Caco-2 (cell line): ENCODE data around the gene KCNN1. TPM values are rescaled to one million over a fixed set of nuclear protein-coding genes. Genes with fewer than 3 reads are reported as not detected.
"Not testable (repeated sequence)": the region's sequence is repeated elsewhere in the genome, so short reads cannot be mapped to it uniquely, and the experiment has no call there.

Source experiments
- Bru-seq: library from RNA; stranded (reverse); fragments of 400-500 nt; gene quantifications from one replicate; lab custom pipeline; 2021; lab: Mats Ljungman, UMichigan
- BruChase-seq, 2 experiments: library from RNA; stranded (reverse); fragments of 400-500 nt; gene quantifications; one replicate each; lab custom pipeline; 2021; lab: Mats Ljungman, UMichigan
- BruUV-seq: library from RNA; stranded (reverse); fragments of 400-500 nt; replicated peaks from 2 replicates; lab custom pipeline; 2021; lab: Mats Ljungman, UMichigan
- CTCF ChIA-PET: fragments of 300-600 bp; sonication (Branson Sonifier 250); formaldehyde crosslinking; loops from one replicate; lab custom pipeline; 2022; ENCODE audit warnings: antibody characterized with exemption; lab: Charles Lee
- POLR2A ChIA-PET: fragments of 300-600 bp; sonication (Branson Sonifier 250); formaldehyde crosslinking; loops from one replicate; lab custom pipeline; 2022; ENCODE audit warnings: antibody characterized with exemption; lab: Charles Lee
- DNase-seq, 2 experiments: peaks; one replicate each; pipeline versions ENCODE4 v3.0.0 to v3.0.0-alpha.2; 2020 to 2022
- H3K27me3 ChIP-seq: replicated peaks from 2 replicates; pipeline ENCODE4 v1.6.0; 2011; ENCODE audit warnings: low read length; ENCODE audit not compliant: control insufficient read depth, insufficient read depth
- H3K36me3 ChIP-seq: 2 replicates; pipeline ENCODE4 v1.5.1; 2011; ENCODE audit warnings: low read length; ENCODE audit not compliant: control insufficient read depth, insufficient read depth
- H3K4me1 ChIP-seq: fragments of 250-450 bp; sonication (Bioruptor Pico); 2 replicates; pipeline ENCODE4 v1.5.1; 2020; ENCODE audit warnings: mild to moderate bottlenecking
- H3K4me3 ChIP-seq: 2 replicates; pipeline ENCODE4 v1.5.1; 2011; ENCODE audit warnings: low read depth, mild to moderate bottlenecking, control low read depth, low read length
- H3K9me3 ChIP-seq: fragments of 250-450 bp; sonication (Bioruptor Pico); 2 replicates; pipeline ENCODE4 v1.5.1; 2020; ENCODE audit warnings: mild to moderate bottlenecking, moderate library complexity
- H3K27ac Mint-ChIP-seq: one replicate; pipeline ENCODE4 v1.8.0; 2022; ENCODE audit warnings: mixed read lengths; ENCODE audit not compliant: unreplicated experiment
- H3K27me3 Mint-ChIP-seq: one replicate; pipeline ENCODE4 v1.8.0; 2022; ENCODE audit warnings: mixed read lengths; ENCODE audit not compliant: insufficient read depth, unreplicated experiment
- H3K36me3 Mint-ChIP-seq: one replicate; pipeline ENCODE4 v1.8.0; 2022; ENCODE audit warnings: mild to moderate bottlenecking, mixed read lengths; ENCODE audit not compliant: insufficient read depth, unreplicated experiment
- H3K4me1 Mint-ChIP-seq: one replicate; pipeline ENCODE4 v1.8.0; 2022; ENCODE audit warnings: low read depth, mixed read lengths; ENCODE audit not compliant: unreplicated experiment
- H3K4me3 Mint-ChIP-seq: one replicate; pipeline ENCODE4 v1.8.0; 2022; ENCODE audit warnings: mild to moderate bottlenecking, moderate library complexity, mixed read lengths; ENCODE audit not compliant: unreplicated experiment
- H3K9me3 Mint-ChIP-seq: one replicate; pipeline ENCODE4 v1.8.0; 2022; ENCODE audit warnings: mixed read lengths; ENCODE audit not compliant: unreplicated experiment
- CTCF ChIP-seq, 2 experiments: fragments of 200-600 bp in 1 of 2; IDR thresholded peaks; 1 replicate in 1 of 2; 2 replicates in 1 of 2; pipeline versions ENCODE4 v1.5.1 to v1.8.0; 2011 to 2022; ENCODE audit warnings: antibody characterized with exemption in 1 of 2, control low read depth in 1 of 2, inconsistent platforms in 1 of 2, low read depth in 1 of 2, low read length in 1 of 2, mild to moderate bottlenecking in 1 of 2, moderate library complexity in 1 of 2; ENCODE audit not compliant: insufficient read depth in 1 of 2, severe bottlenecking in 1 of 2, unreplicated experiment in 1 of 2
- intact Hi-C: fragments of 100-400 bp; cut with micrococcal nuclease; formaldehyde crosslinking; loops from one replicate; pipeline ENCODE4 v1.10.0; 2022; ENCODE audit not compliant: unreplicated experiment
- long read RNA-seq: library from polyadenylated mRNA; stranded (forward); transcript quantifications from one replicate; pipeline ENCODE4 v2.0.0, GENCODE V29; 2022
- total RNA-seq: library from RNA; stranded (reverse); gene quantifications from 2 replicates; pipeline ENCODE4 v1.2.3, GENCODE V29; 2022

The KCNN1 gene
- total RNA-seq (not detected in 2 replicates), Bru-seq, nascent RNA (percentile 3 among the genes with signal in this experiment), BruChase-seq, experiment 1, labeled RNA remaining after a 2-hour chase (percentile 7 among the genes with signal in this experiment), BruChase-seq, experiment 2, labeled RNA remaining after a 6-hour chase (percentile 7 among the genes with signal in this experiment)
- long read RNA-seq, result 0 reads

GRCh38 chr19:17966550-17967256 lies at the start of gene KCNN1:
TSS of gene KCNN1 (plus strand) at chr19:17967107. CDS start at chr19:17973889, 6,782 bp downstream.
- Histone ChIP-seq H3K27me3 (no peaks in the 10 kb centered on the region), H3K9me3 (no peaks in the 10 kb centered on the region), H3K4me3 (no peak within 1 kb of the TSS), H3K36me3 (no peaks in the 10 kb centered on the region), H3K4me1 (peaks cover 8% of the 10 kb centered on the region; the same call in 1 of the 2 replicates)
- no peak for TF ChIP-seq CTCF (IDR thresholded peaks at IDR 0.05; ENCODE audit: insufficient read depth in 1 of 2, low read depth in 1 of 2, low read length in 1 of 2, severe bottlenecking in 1 of 2, unreplicated experiment in 1 of 2)
- Mint-ChIP-seq H3K9me3 (no peaks in the 10 kb centered on the region), H3K27me3 (no peaks in the 10 kb centered on the region), H3K4me3 (no peak within 1 kb of the TSS), H3K4me1 (no peaks in the 10 kb centered on the region), H3K36me3 (no peaks in the 10 kb centered on the region), H3K27ac (no peak within 1 kb of the TSS)
- CTCF ChIA-PET, result interaction anchor here (0.7 to 1.4 kb wide), 3 partner anchors 29 to 166 kb away, joined by 3 read pairs; no protein-coding TSS in a partner anchor
- DNase-seq, result no peak
- intact Hi-C loops, result no loop called here
- POLR2A ChIA-PET, result no interaction called here
- no TSS peak for BruUV-seq

- H3K4me1 Mint-ChIP-seq, H3K9me3 Mint-ChIP-seq, H3K9me3 ChIP-seq, BruUV-seq, H3K4me3 Mint-ChIP-seq, POLR2A ChIA-PET, H3K27me3 Mint-ChIP-seq, H3K36me3 ChIP-seq, H3K36me3 Mint-ChIP-seq, H3K27ac Mint-ChIP-seq, CTCF ChIA-PET, H3K4me3 ChIP-seq, intact Hi-C loops, DNase-seq, H3K27me3 ChIP-seq: not testable (repeated sequence)
- H3K4me1 ChIP-seq, result peaks cover 18% of the 10 kb centered on the region
Measured at GRCh38 chr19:17918151-17918550, 48.8 kb upstream of the KCNN1 start.

- H3K4me3 ChIP-seq, H3K27ac Mint-ChIP-seq, BruUV-seq, H3K4me1 Mint-ChIP-seq, H3K4me3 Mint-ChIP-seq, H3K36me3 Mint-ChIP-seq, H3K9me3 ChIP-seq, intact Hi-C loops, H3K36me3 ChIP-seq, H3K27me3 ChIP-seq, H3K27me3 Mint-ChIP-seq, H3K9me3 Mint-ChIP-seq: not testable (repeated sequence)
- ChIA-PET CTCF (interaction anchor here (0.7 kb wide), 1 partner anchor 1137 kb away, joined by 4 read pairs; no protein-coding TSS in a partner anchor), POLR2A (interaction anchor here (0.6 kb wide), 1 partner anchor 15 kb away, joined by 3 read pairs; no protein-coding TSS in a partner anchor)
- DNase-seq, result peak; percentile 22 to 76
- H3K4me1 ChIP-seq, result peaks cover 18% of the 10 kb centered on the region
Measured at GRCh38 chr19:17919122-17919521, 47.8 kb upstream of the KCNN1 start.

- Histone ChIP-seq H3K9me3 (peaks cover 8% of the 10 kb centered on the region; the same call in 1 of the 2 replicates), H3K4me3 (no peak overlapping the region), H3K36me3 (no peaks in the 10 kb centered on the region), H3K27me3 (no peaks in the 10 kb centered on the region), H3K4me1 (peaks cover 17% of the 10 kb centered on the region)
- Mint-ChIP-seq H3K4me1 (no peaks in the 10 kb centered on the region), H3K9me3 (no peaks in the 10 kb centered on the region), H3K27me3 (no peaks in the 10 kb centered on the region), H3K4me3 (no peak overlapping the region), H3K27ac (no peak overlapping the region), H3K36me3 (peaks cover 6% of the 10 kb centered on the region)
- no peak for DNase-seq
- ChIA-PET CTCF (no interaction called here), POLR2A (interaction anchor here (0.6 kb wide), 1 partner anchor 128 kb away, joined by 4 read pairs; no protein-coding TSS in a partner anchor)
- no peak for TF ChIP-seq CTCF (IDR thresholded peaks at IDR 0.05; ENCODE audit: insufficient read depth in 1 of 2, low read depth in 1 of 2, low read length in 1 of 2, severe bottlenecking in 1 of 2, unreplicated experiment in 1 of 2)
- intact Hi-C loops, result no loop called here
- BruUV-seq, result no TSS peak
Measured at GRCh38 chr19:17920527-17920926, 46.4 kb upstream of the KCNN1 start.
